K562 (cell line): ENCODE measurements around the gene FAM171A2. TPM values are rescaled to one million over a fixed set of nuclear protein-coding genes. Genes with fewer than 3 reads are reported as not detected.
A peak's percentile ranks its signal among the peaks of the same experiment; 100 is the strongest.

Source experiments
- BACH1 ChIP-seq: fragments of 200-800 bp; sonication (Bioruptor generic); IDR thresholded peaks from 2 replicates; pipeline ENCODE4 v1.6.1; 2016; ENCODE audit warnings: missing genetic modification characterization, missing compliant biosample characterization
- CEBPB ChIP-seq: fragments of 450-650 bp; IDR thresholded peaks from 2 replicates; pipeline ENCODE4 v1.6.1; 2016; ENCODE audit warnings: missing genetic modification characterization, missing compliant biosample characterization
- HMGN3 ChIP-seq: IDR thresholded peaks from 2 replicates; pipeline ENCODE4 v1.6.1; 2011; ENCODE audit warnings: borderline replicate concordance, low read depth, mild to moderate bottlenecking, mixed read lengths, low read length; ENCODE audit not compliant: insufficient read length; ENCODE audit errors: extremely low read depth
- MEF2A ChIP-seq: IDR thresholded peaks from 2 replicates; pipeline ENCODE4 v1.6.1; 2011; ENCODE audit warnings: low read depth, mild to moderate bottlenecking, low read length, moderate library complexity; ENCODE audit not compliant: control insufficient read depth
- NFATC3 ChIP-seq: fragments of 450-650 bp; IDR thresholded peaks from 2 replicates; pipeline ENCODE4 v1.6.1; 2017; ENCODE audit warnings: mild to moderate bottlenecking
- POLR2A ChIP-seq: fragments of 450-650 bp; conservative IDR thresholded peaks from 2 replicates; pipeline ENCODE4 v1.6.1; 2016
- POLR2B ChIP-seq: fragments of 450-650 bp; IDR thresholded peaks from 2 replicates; pipeline ENCODE4 v1.6.1; 2018; ENCODE audit warnings: low read depth; ENCODE audit not compliant: partially characterized antibody
- RNF2 ChIP-seq: sonication (generic); IDR thresholded peaks from 2 replicates; pipeline ENCODE4 v1.6.1; 2016
- SAP30 ChIP-seq: fragments of 200-600 bp; sonication (generic); IDR thresholded peaks from 2 replicates; pipeline ENCODE4 v1.6.1; 2012; ENCODE audit warnings: borderline replicate concordance, low read depth, mild to moderate bottlenecking, moderate library complexity, low read length, control low read depth, inconsistent platforms; ENCODE audit not compliant: insufficient read depth, poor library complexity, severe bottlenecking
- SNRNP70 ChIP-seq: fragments of 200-400 bp; formaldehyde crosslinking; optimal IDR thresholded peaks from 2 replicates; pipeline ENCODE3; 2017; ENCODE audit warnings: low read depth, low read length
- ZBTB1 ChIP-seq: sonication (generic); formaldehyde crosslinking; IDR thresholded peaks from 2 replicates; pipeline ENCODE4 v1.8.1; 2023; ENCODE audit warnings: missing genetic modification reagents, low read depth, mild to moderate bottlenecking, borderline replicate concordance
- ZNF431 ChIP-seq: sonication (generic); formaldehyde crosslinking; IDR thresholded peaks from 2 replicates; pipeline ENCODE4 v1.8.0; 2022; ENCODE audit warnings: mild to moderate bottlenecking, missing genetic modification reagents
- ZNF668 ChIP-seq: fragments of 250-450 bp; sonication (Bioruptor Pico); IDR thresholded peaks from 2 replicates; pipeline ENCODE4 v1.8.0; 2022; ENCODE audit warnings: mild to moderate bottlenecking, inconsistent platforms
- ZNF766 ChIP-seq: fragments of 200-800 bp; sonication (Bioruptor generic); conservative IDR thresholded peaks from 2 replicates; pipeline ENCODE4 v1.6.1; 2016; ENCODE audit warnings: missing genetic modification characterization, missing compliant biosample characterization
- polyA plus RNA-seq, 8 experiments: library from polyadenylated mRNA; depleted of rRNA in 4 of 8; stranded (reverse) in 5 of 8; unstranded in 3 of 8; fragments of >200 nt; fragmentation: Nextera tagmentation in 2 of 8; fragmentation: Illumina TruSeq in 1 of 8; extraction: Ambion mirVana in 2 of 8; extraction: Trizol in 1 of 8; gene quantifications; 2 replicates each; pipeline versions ENCODE4 v1.2.1 to v1.2.3, GENCODE V29; 2011 to 2014; ENCODE audit warnings: inconsistent platforms in 1 of 8, missing spikeins in 1 of 8
- total RNA-seq, 7 experiments: library from RNA; depleted of rRNA in 6 of 7; stranded (reverse); fragments of >200 nt in 6 of 7; fragmentation: Illumina TruSeq in 2 of 7; extraction: Trizol in 2 of 7; gene quantifications; 2 replicates each; pipeline versions ENCODE4 v1.2.1 to v1.2.3, GENCODE V29; 2011 to 2021; ENCODE audit warnings: low replicate concordance in 1 of 7
- TF ChIP-seq, protein P1 (sequence below): sonication (generic); formaldehyde crosslinking; IDR thresholded peaks from 2 replicates; pipeline ENCODE4 v1.8.0; 2022; ENCODE audit warnings: mild to moderate bottlenecking, missing genetic modification reagents
- TF ChIP-seq, protein P2 (sequence below), 2 experiments: IDR thresholded peaks; 2 replicates each; pipeline ENCODE4 v1.6.1; 2011; ENCODE audit warnings: borderline replicate concordance in 1 of 2, control low read depth in 1 of 2, low read depth in 1 of 2, low read length in 1 of 2, mild to moderate bottlenecking in 1 of 2, mixed read lengths in 1 of 2, moderate library complexity in 1 of 2; ENCODE audit not compliant: insufficient read depth in 1 of 2, insufficient read length in 1 of 2, poor library complexity in 1 of 2, severe bottlenecking in 1 of 2; ENCODE audit errors: extremely low read depth in 1 of 2
- TF ChIP-seq, protein P3 (sequence below), 2 experiments: IDR thresholded peaks; 2 replicates each; pipeline ENCODE4 v1.6.1; 2012; ENCODE audit warnings: improper control_type of control experiment in 2 of 2, low read depth in 2 of 2, low read length in 2 of 2, borderline replicate concordance in 1 of 2
- TF ChIP-seq, protein P4 (sequence below): fragments of 150-350 bp; conservative IDR thresholded peaks from 2 replicates; pipeline ENCODE4 v1.6.1; 2014; ENCODE audit warnings: low read length

FAM171A2 gene
- total and polyA plus RNA-seq, 9 of the 15 experiments (the other 6 are each of a cell fraction or from before 2014, with no cell fraction given), result 0.10 to 10.2 (median 2.0) TPM; not detected in 1

DNA sequence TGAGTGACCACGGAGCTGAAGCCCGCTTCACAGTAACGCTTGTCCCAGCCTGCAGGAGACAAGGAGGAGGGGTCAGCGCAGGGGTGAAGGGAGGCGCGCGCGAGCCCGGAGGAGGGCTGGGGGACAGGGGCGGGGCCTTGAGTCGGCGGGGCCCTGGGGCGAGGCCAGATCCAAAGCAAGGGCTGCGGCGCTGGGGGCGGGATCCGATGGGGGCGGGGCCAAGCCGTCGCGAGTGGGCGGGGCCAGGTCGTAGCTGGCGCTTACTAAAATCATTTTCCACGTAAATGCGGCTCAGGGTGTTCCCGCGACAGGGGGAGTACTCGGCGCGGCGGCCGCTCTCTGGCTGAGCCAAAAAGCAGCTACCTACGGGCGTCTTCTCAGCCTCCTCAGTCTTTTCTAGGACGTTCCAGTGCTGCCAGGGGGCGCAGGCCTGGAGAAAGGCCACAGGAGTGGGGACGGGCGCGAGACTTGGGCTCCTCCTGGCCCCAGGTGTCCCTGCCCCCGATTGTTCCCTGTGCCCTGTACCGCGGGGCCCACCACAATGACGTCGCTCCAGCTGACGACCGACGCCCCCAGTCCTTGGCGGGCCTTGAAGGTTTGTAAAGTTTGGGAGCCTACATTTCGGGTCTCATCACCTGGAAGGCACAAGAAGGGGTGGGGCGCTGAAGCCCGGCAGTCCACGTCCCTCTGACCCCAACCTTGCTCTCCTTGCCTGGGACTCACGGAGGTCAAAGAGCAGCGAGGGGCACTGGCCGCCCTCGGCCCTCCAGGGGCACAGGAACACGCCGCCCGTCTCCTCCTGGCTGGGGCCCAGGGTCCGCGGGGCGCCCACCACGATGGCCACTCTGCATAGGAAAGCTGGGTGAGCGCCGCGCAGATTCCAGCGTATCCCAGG lies 21.9 kb upstream of the FAM171A2 start (continued):
- TF ChIP-seq RNF2 (no peak), SAP30 (peak; percentile 66), ZNF668 (CRISPR knock-in tag) (no peak), POLR2B (peak; percentile 74), POLR2A (peak; percentile 81), ZBTB1 (CRISPR knock-in tag) (no peak), CEBPB (tag) (no peak), ZNF431 (no peak), NFATC3 (no peak), MEF2A (no peak), BACH1 (tag) (no peak), ZNF766 (0 out of 2 replicates have a peak, but pooled peaks have one; percentile 21), SNRNP70 (no peak), HMGN3 (peak; percentile 53)
- TF ChIP-seq, protein P1, sequence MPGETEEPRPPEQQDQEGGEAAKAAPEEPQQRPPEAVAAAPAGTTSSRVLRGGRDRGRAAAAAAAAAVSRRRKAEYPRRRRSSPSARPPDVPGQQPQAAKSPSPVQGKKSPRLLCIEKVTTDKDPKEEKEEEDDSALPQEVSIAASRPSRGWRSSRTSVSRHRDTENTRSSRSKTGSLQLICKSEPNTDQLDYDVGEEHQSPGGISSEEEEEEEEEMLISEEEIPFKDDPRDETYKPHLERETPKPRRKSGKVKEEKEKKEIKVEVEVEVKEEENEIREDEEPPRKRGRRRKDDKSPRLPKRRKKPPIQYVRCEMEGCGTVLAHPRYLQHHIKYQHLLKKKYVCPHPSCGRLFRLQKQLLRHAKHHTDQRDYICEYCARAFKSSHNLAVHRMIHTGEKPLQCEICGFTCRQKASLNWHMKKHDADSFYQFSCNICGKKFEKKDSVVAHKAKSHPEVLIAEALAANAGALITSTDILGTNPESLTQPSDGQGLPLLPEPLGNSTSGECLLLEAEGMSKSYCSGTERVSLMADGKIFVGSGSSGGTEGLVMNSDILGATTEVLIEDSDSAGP, result no peak
- TF ChIP-seq, protein P2, sequence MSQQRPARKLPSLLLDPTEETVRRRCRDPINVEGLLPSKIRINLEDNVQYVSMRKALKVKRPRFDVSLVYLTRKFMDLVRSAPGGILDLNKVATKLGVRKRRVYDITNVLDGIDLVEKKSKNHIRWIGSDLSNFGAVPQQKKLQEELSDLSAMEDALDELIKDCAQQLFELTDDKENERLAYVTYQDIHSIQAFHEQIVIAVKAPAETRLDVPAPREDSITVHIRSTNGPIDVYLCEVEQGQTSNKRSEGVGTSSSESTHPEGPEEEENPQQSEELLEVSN (IDR thresholded peaks at IDR 0.05; ENCODE audit: borderline replicate concordance in 1 of 2, extremely low read depth in 1 of 2, insufficient read depth in 1 of 2, insufficient read length in 1 of 2, low read depth in 1 of 2, low read length in 1 of 2, poor library complexity in 1 of 2, severe bottlenecking in 1 of 2), result peak in 1 of 2 experiments; percentile 28
- TF ChIP-seq, protein P3, sequence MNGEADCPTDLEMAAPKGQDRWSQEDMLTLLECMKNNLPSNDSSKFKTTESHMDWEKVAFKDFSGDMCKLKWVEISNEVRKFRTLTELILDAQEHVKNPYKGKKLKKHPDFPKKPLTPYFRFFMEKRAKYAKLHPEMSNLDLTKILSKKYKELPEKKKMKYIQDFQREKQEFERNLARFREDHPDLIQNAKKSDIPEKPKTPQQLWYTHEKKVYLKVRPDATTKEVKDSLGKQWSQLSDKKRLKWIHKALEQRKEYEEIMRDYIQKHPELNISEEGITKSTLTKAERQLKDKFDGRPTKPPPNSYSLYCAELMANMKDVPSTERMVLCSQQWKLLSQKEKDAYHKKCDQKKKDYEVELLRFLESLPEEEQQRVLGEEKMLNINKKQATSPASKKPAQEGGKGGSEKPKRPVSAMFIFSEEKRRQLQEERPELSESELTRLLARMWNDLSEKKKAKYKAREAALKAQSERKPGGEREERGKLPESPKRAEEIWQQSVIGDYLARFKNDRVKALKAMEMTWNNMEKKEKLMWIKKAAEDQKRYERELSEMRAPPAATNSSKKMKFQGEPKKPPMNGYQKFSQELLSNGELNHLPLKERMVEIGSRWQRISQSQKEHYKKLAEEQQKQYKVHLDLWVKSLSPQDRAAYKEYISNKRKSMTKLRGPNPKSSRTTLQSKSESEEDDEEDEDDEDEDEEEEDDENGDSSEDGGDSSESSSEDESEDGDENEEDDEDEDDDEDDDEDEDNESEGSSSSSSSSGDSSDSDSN (IDR thresholded peaks at IDR 0.05; ENCODE audit: borderline replicate concordance in 1 of 2, low read depth in 2 of 2, low read length in 2 of 2), result peak in 1 of 2 experiments; percentile 53; a peak in 2 of 4 replicates
- TF ChIP-seq, protein P4, sequence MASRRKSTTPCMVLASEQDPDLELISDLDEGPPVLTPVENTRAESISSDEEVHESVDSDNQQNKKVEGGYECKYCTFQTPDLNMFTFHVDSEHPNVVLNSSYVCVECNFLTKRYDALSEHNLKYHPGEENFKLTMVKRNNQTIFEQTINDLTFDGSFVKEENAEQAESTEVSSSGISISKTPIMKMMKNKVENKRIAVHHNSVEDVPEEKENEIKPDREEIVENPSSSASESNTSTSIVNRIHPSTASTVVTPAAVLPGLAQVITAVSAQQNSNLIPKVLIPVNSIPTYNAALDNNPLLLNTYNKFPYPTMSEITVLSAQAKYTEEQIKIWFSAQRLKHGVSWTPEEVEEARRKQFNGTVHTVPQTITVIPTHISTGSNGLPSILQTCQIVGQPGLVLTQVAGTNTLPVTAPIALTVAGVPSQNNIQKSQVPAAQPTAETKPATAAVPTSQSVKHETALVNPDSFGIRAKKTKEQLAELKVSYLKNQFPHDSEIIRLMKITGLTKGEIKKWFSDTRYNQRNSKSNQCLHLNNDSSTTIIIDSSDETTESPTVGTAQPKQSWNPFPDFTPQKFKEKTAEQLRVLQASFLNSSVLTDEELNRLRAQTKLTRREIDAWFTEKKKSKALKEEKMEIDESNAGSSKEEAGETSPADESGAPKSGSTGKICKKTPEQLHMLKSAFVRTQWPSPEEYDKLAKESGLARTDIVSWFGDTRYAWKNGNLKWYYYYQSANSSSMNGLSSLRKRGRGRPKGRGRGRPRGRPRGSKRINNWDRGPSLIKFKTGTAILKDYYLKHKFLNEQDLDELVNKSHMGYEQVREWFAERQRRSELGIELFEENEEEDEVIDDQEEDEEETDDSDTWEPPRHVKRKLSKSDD, result no peak
